ENCODE results near the gene VEPH1. TPM values are rescaled to one million over a fixed set of nuclear protein-coding genes. Genes with fewer than 3 reads are reported as not detected.

The VEPH1 gene
- polyA plus RNA-seq, 1 donor (not counting 4 experiments of a cell fraction or from before 2014, with no cell fraction given) = 0.21 TPM

DNA sequence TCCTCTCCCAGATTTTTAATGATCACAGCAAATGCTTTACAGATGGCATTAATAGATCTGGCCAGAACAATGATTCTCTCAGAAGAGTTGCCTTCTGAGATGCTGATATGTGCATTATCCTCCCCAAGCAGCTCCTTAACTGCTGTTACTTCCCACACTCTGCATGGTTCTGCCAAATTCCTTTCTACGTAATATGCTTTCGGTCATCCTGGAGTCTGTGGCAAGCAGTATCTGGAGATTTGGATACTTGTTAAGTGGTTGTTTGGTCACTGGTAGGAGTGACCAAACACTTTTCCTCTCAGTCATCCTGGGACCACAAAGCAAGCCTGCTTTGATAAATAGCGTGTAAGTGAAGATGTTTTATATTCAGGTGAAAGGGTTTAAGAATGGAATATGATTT, 272.1 kb downstream of the VEPH1 start:
- Histone ChIP-seq H3K4me1 (ENCODE audit: control insufficient read depth, extremely low read depth, insufficient read depth, low read length) (no peaks in the 10 kb centered on the region), H3K79me2 (ENCODE audit: control insufficient read depth, insufficient read depth, low read length) (no peaks in the 10 kb centered on the region), H3K9me1 (ENCODE audit: control insufficient read depth, extremely low read depth, insufficient read depth, low read length) (no peaks in the 10 kb centered on the region), H3K9ac (ENCODE audit: control insufficient read depth, extremely low read depth, insufficient read depth, low read length) (no peak overlapping the region), H3K27me3 (ENCODE audit: control insufficient read depth, extremely low read depth, insufficient read depth, low read length) (no peaks in the 10 kb centered on the region), H2AFZ (ENCODE audit: control insufficient read depth, low read length) (no peak overlapping the region), H4K20me1 (ENCODE audit: control insufficient read depth, extremely low read depth, insufficient read depth, low read length) (no peaks in the 10 kb centered on the region), H3K27ac (ENCODE audit: control insufficient read depth, insufficient read depth, low read length) (no peak overlapping the region), H3K36me3 (ENCODE audit: control insufficient read depth in 2 of 2, extremely low read depth in 1 of 2, insufficient read depth in 2 of 2, low read length in 2 of 2) (no peaks in the 10 kb centered on the region), H3K4me2 (ENCODE audit: control insufficient read depth, extremely low read depth, insufficient read depth, low read depth, low read length) (no peak overlapping the region), H3K4me3 (ENCODE audit: control insufficient read depth in 2 of 3, extremely low read depth in 1 of 3, insufficient read depth in 2 of 3, low read depth in 1 of 3, low read length in 3 of 3) (no peak overlapping the region), H3K9me3 (ENCODE audit: control insufficient read depth, low read depth, low read length) (no peaks in the 10 kb centered on the region)
- DNase-seq (ENCODE audit: low read depth, low spot score) (no peak), FAIRE-seq (no peak)
- TF ChIP-seq, protein P1, sequence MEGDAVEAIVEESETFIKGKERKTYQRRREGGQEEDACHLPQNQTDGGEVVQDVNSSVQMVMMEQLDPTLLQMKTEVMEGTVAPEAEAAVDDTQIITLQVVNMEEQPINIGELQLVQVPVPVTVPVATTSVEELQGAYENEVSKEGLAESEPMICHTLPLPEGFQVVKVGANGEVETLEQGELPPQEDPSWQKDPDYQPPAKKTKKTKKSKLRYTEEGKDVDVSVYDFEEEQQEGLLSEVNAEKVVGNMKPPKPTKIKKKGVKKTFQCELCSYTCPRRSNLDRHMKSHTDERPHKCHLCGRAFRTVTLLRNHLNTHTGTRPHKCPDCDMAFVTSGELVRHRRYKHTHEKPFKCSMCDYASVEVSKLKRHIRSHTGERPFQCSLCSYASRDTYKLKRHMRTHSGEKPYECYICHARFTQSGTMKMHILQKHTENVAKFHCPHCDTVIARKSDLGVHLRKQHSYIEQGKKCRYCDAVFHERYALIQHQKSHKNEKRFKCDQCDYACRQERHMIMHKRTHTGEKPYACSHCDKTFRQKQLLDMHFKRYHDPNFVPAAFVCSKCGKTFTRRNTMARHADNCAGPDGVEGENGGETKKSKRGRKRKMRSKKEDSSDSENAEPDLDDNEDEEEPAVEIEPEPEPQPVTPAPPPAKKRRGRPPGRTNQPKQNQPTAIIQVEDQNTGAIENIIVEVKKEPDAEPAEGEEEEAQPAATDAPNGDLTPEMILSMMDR (optimal IDR thresholded peaks at IDR 0.05 in 1 of 3, IDR thresholded peaks at IDR 0.05 in 1 of 3, conservative IDR thresholded peaks at IDR 0.05 in 1 of 3; ENCODE audit: extremely low read depth in 1 of 3, insufficient read depth in 2 of 3, low read length in 3 of 3) = no peak
- no peak for TF ChIP-seq EZH2 (IDR thresholded peaks at IDR 0.05; ENCODE audit: low read length)
- dilution Hi-C loops (cut with MboI; ENCODE audit: extremely low pct_ligation_motif_present, low sequenced_read_pairs) = no loop called here

DNA sequence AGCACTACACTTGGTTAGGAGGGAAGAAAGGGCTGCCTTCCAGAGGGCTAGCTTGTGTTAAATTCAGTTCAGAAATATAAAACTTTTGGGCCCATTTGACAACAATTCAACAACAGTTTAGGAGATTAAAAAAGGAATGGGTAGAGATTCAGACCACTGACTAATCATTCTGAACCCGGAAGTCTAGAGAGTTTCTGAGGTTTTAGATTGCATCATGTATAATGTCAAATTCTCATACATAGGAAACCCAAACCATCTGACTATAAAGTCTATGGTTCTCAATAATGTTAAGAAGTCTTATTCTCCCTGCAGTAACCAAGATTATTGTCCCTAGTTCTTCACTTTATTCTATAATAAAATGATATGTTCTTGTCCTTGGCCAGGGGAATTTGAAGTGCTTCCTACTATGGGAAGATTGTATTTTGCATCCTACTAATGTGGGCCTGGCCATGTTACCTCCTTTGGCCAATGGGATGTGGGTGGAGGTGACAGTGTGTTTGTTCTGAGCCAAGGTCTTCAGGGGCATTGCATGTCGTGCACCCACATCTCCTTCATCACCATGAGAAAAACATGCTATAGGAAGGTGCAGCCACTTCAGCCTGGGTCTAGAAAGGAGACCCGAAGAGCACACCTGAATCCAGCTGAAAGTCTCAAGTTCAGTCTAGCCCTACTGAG, 276.9 kb downstream of the VEPH1 start:
- no peak overlapping the region for H3K4me3 ChIP-seq (ENCODE audit: control insufficient read depth in 2 of 3, extremely low read depth in 1 of 3, insufficient read depth in 2 of 3, low read depth in 1 of 3, low read length in 3 of 3)
- no peak overlapping the region for H3K9ac ChIP-seq (ENCODE audit: control insufficient read depth, extremely low read depth, insufficient read depth, low read length)
- no peaks in the 10 kb centered on the region for H3K27me3 ChIP-seq (ENCODE audit: control insufficient read depth, extremely low read depth, insufficient read depth, low read length)
- H4K20me1 ChIP-seq (ENCODE audit: control insufficient read depth, extremely low read depth, insufficient read depth, low read length) = no peaks in the 10 kb centered on the region
- H3K36me3 ChIP-seq (ENCODE audit: control insufficient read depth in 2 of 2, extremely low read depth in 1 of 2, insufficient read depth in 2 of 2, low read length in 2 of 2) = no peaks in the 10 kb centered on the region
- dilution Hi-C loops (cut with MboI; ENCODE audit: extremely low pct_ligation_motif_present, low sequenced_read_pairs) = no loop called here
- no peaks in the 10 kb centered on the region for H3K9me3 ChIP-seq (ENCODE audit: control insufficient read depth, low read depth, low read length)
- no peaks in the 10 kb centered on the region for H3K4me1 ChIP-seq (ENCODE audit: control insufficient read depth, extremely low read depth, insufficient read depth, low read length)
- no peaks in the 10 kb centered on the region for H3K79me2 ChIP-seq (ENCODE audit: control insufficient read depth, insufficient read depth, low read length)
- no peak for DNase-seq (ENCODE audit: low read depth, low spot score)
- H2AFZ ChIP-seq (ENCODE audit: control insufficient read depth, low read length) = no peak overlapping the region
- no peak overlapping the region for H3K4me2 ChIP-seq (ENCODE audit: control insufficient read depth, extremely low read depth, insufficient read depth, low read depth, low read length)
- H3K27ac ChIP-seq (ENCODE audit: control insufficient read depth, insufficient read depth, low read length) = no peak overlapping the region
- FAIRE-seq = no peak
- TF ChIP-seq, protein P1 (optimal IDR thresholded peaks at IDR 0.05 in 1 of 3, IDR thresholded peaks at IDR 0.05 in 1 of 3, conservative IDR thresholded peaks at IDR 0.05 in 1 of 3; ENCODE audit: extremely low read depth in 1 of 3, insufficient read depth in 2 of 3, low read length in 3 of 3) = no peak
- TF ChIP-seq EZH2 (IDR thresholded peaks at IDR 0.05; ENCODE audit: low read length) = no peak
- no peaks in the 10 kb centered on the region for H3K9me1 ChIP-seq (ENCODE audit: control insufficient read depth, extremely low read depth, insufficient read depth, low read length)
